T-helper 2 cell treated with Interferon-gamma antibody and Interleukin-4, amounts not matched to agents 100 ng/mL and 5 ng/mL, for 36 hours (primary cell): Measurements from ENCODE around the gene MYO3B. TPM values are rescaled to one million over a fixed set of nuclear protein-coding genes. Genes with fewer than 3 reads are reported as not detected.

Experiments
- intact Hi-C: fragments of 100-400 bp; cut with micrococcal nuclease; formaldehyde crosslinking; loops from one replicate; pipeline ENCODE4 v1.15.1; 2023
- total RNA-seq: library from RNA; stranded (reverse); gene quantifications from 2 replicates; pipeline ENCODE4 v1.2.3, GENCODE V29; 2022

MYO3B gene
- total RNA-seq, 1 donor from 2014 or later = 1.2 TPM

DNA sequence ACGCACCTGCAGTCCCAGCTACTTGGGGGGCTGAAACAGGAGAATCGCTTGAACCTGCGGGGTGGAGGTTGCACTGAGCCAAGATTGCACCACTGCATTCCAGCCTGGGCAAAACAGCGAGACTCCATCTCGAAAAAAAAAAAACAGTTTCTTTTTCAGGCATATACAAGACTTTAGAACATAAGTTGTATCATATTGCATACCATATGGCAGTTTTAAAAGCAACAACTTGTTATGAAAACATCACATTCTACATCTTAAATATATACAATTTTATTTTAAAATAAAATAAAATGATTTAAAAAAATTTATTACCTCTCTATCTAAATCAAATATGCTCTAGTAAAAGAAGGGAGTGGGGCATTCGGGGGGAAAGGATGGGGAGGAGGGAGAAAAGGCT lies 497.8 kb downstream of the MYO3B start:
- intact Hi-C loops = no loop called here

GRCh38 chr2:170679607-170680079 lies 501.7 kb downstream of the MYO3B start:
- intact Hi-C loops = no loop called here

DNA sequence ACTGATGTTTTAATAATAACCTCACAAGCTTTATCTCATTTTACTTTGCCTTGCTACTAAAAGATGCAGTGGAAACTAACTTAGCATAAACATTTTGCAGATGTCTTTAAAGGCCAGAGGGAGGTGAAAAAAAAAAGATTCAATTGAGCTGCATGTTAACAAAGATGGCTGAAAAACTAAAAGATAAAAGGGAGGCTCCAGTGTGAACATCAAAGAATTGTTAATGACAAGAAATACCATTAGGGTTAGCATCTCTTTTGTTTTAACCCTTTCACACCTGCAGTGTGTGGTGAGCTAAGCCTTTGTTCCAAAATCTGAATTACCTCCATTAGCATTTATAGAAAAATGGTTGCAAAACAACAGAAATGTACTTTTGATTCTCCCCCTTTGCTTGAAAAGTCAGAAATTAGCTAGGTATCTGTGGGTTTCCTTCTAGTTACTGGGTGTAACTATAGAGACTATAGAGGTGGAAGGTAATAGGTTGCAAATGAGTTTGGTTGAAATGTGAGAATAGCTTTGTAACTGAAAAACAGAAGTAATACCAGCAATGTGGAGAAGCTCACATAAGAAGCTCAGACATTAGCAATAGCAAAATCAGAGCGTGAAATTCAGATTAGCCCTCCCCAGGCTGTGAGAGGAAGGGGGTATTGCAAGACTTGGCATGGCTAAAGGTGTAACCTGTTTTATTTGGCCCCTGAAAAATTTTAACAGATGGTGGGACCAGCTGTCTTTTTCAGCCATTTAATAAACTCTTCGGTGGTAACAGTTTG lies 502.4 kb downstream of the MYO3B start:
- intact Hi-C loops = no loop called here

GRCh38 chr2:170681311-170681710 lies 503.4 kb downstream of the MYO3B start:
- intact Hi-C loops = no loop called here

GRCh38 chr2:170685591-170685990 lies 507.6 kb downstream of the MYO3B start:
- intact Hi-C loops = no loop called here

- intact Hi-C loops = no loop called here
Observed at GRCh38 chr2:170689481-170689880, 511.5 kb downstream of the MYO3B start.

DNA sequence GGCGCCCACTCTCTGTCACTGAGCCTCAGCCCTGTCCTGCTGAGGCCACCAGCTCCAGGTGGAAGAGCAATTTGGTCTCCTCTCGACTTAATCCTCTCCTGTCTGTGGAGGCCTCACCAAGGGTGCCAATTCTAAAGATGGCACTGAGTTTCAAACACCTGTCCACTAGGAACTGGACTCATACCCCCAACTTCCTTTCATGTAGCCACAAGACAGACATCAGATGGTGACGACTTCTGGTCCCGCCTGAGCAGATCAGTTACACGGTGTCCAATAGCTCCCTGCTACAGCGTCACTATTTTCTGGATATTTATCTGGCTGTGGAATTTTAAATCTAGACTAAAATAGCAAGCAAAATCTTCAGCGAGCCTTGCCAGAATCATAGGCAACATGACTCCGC lies 512.7 kb downstream of the MYO3B start:
- intact Hi-C loops = no loop called here

DNA sequence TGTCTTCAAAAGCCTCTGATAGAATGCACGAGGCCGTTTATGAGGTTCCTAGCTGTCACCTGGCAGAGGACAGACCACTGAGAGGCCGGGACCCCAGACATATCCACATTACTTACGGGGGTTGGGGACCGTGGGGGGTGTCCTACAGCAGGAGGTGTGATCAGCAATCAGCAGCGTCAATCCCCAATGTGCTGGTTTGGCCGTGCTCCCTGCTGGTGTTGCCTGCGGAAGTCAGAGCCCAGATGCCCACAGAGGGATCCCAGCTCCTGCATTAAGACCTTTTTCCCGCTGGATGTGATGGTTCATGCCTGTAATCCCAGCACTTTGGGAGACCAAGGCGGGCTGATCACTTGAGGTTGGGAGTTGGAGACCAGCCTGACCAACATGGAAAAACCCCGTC lies 516.4 kb downstream of the MYO3B start:
- intact Hi-C loops = no loop called here

GRCh38 chr2:170695521-170696410 lies 517.8 kb downstream of the MYO3B start:
- intact Hi-C loops = no loop called here

DNA sequence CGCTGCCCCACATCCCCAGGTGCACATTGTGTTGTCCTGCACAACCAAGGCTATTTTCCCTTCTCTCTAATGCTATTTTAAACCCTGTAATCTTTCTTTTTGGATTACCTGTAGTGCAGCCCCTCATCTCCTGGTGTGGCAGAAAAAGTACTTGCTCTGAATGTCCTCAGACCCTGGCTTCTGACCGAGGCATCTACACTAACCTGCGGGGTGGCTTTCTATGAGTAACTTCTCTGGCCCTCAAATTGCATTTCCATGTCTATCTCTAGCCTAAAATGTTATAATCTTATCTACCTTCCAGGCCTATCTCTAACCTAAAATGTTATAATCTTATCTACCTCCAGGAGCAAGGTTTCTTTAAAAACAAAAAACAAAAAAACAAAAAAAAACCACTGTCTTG lies 519.0 kb downstream of the MYO3B start:
- intact Hi-C loops = no loop called here

DNA sequence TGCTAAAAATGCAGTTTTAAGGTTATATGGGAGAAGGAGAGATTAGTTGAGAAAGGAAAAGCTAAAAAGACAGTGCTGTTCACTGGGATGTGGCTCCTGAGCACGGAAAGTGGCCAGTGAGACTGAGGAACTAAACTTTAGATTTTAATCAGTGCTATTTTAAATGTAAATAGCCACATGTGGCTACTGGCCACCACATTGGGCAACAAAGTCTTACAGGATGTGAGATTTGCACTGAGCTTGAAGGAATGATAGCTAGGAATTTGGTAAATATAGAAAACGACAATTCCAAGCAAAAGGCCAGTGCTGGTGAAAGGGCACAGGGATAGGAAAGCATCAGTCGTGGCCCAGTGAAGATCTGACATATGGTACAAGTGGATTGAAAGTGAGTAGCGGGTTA lies 523.1 kb downstream of the MYO3B start:
- intact Hi-C loops = no loop called here

DNA sequence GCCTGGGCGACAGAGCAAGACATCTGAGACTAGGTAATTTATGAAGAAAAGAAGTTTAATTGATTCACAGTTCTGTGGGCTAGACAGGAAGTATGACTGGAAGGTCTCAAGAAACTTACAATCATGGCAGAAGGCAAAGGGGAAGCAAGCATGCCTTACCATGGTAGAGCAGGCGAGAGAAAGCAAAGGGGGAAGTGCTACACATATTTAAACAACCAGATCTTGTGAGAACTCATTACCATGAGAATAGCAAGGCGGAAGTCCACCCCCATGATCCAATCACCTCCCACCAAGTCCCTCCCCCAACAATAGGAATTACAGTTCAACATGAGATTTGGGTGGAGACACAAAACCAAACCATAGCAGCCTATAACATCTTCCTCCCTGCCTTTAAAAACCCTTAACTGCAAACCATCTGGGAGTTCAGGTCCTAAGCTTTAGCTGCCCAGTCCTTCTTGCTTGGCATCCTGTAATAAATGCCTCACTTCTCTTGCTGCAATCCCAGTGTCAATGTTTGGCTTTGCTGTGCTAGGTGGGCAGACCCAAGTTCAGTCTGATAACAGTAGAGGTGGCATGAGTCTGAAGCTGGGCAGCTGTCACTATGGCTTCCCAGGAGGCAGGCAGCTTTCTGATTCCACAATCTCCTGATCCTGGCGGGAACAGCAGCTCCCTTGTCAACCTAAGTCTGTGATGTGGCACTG lies 526.0 kb downstream of the MYO3B start:
- intact Hi-C loops = no loop called here
